Measurements from ENCODE around the gene ADPRM. TPM values are rescaled to one million over a fixed set of nuclear protein-coding genes. Genes with fewer than 3 reads are reported as not detected.
"Not testable (repeated sequence)": the region's sequence is repeated elsewhere in the genome, so short reads cannot be mapped to it uniquely, and the experiment has no call there.

The ADPRM gene
- total RNA-seq, 2 experiments from 2014 or later = 13.0 to 13.6 TPM

DNA sequence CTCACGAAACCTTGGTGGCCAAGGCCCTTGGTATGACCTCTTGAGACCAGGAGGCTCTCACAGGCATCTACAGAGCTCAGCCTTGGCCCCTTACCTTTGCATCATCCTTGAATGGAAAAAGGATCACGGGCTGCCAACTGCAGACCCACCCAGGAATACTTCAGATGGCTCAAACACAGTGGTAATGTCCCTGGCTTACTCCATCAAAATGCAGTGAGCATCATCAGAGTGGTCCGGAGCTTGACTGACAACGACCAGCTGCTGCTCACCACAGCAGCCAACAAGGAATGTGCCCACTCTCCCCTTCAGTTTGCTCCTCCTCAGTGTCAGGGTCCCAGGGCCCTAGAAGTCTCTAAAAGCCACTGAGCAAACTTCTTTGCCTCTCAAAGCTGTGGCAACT, 22.7 kb upstream of the ADPRM start:
- Mint-ChIP-seq H3K27me3 (no peaks in the 10 kb centered on the region), H3K4me3 (no peak overlapping the region), H3K27ac (no peak overlapping the region), H3K4me1 (ENCODE audit: low read depth) (no peaks in the 10 kb centered on the region), H3K9me3 (no peaks in the 10 kb centered on the region), H3K36me3 (ENCODE audit: low read depth) (peaks cover 28% of the 10 kb centered on the region)
- intact Hi-C loops (cut with micrococcal nuclease) = no loop called here
- CTCF ChIA-PET = interaction anchor here (0.9 to 1.4 kb wide), 4 partner anchors 9 to 57 kb away, joined by 3 read pairs; no protein-coding TSS in a partner anchor
- POLR2A ChIA-PET = no interaction called here
- ATAC-seq = no peak
- DNase-seq = no peak
- TF ChIP-seq, protein P1, sequence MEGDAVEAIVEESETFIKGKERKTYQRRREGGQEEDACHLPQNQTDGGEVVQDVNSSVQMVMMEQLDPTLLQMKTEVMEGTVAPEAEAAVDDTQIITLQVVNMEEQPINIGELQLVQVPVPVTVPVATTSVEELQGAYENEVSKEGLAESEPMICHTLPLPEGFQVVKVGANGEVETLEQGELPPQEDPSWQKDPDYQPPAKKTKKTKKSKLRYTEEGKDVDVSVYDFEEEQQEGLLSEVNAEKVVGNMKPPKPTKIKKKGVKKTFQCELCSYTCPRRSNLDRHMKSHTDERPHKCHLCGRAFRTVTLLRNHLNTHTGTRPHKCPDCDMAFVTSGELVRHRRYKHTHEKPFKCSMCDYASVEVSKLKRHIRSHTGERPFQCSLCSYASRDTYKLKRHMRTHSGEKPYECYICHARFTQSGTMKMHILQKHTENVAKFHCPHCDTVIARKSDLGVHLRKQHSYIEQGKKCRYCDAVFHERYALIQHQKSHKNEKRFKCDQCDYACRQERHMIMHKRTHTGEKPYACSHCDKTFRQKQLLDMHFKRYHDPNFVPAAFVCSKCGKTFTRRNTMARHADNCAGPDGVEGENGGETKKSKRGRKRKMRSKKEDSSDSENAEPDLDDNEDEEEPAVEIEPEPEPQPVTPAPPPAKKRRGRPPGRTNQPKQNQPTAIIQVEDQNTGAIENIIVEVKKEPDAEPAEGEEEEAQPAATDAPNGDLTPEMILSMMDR (IDR thresholded peaks at IDR 0.05) = no peak

DNA sequence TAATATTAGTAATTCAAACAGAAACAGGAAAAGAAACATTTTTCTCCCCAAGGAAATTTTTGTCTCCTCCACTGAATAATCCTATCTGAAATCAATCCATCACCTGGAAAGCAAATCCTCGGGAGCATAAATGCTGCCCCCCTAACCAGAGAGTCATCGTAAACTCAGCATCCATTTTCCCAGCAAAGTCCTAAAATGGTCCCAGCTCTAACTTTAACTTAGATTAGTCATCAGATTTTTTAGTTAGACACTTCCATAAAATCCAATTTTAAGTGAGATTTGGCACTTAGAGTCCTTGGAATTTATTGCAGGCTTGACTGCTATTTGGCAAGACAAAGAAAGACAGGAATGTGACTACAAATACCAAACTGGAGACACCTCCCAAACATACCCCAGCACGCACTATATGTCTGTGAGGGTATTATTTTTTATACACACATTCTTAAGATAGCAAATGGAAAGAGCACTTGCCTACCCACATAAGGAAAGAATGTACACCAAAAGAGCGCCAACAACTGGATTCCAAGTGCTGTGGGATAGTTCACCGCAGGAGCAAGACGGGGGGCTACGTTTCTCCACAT, 15.4 kb upstream of the ADPRM start:
- ChIA-PET POLR2A (no interaction called here), CTCF (interaction anchor here (1.0 to 4.9 kb wide), 2 partner anchors 13 to 35 kb away, joined by 4 to 34 read pairs; no protein-coding TSS in a partner anchor)
- H3K36me3 Mint-ChIP-seq (ENCODE audit: low read depth) = peaks cover 55% of the 10 kb centered on the region
- no peak overlapping the region for H3K4me3 Mint-ChIP-seq
- intact Hi-C loops (cut with micrococcal nuclease) = no loop called here
- ATAC-seq (no peak), DNase-seq (no peak)
- H3K27ac Mint-ChIP-seq = no peak overlapping the region
- H3K27me3 Mint-ChIP-seq = no peaks in the 10 kb centered on the region
- no peaks in the 10 kb centered on the region for H3K4me1 Mint-ChIP-seq (ENCODE audit: low read depth)
- TF ChIP-seq, protein P1 (IDR thresholded peaks at IDR 0.05) = no peak
- H3K9me3 Mint-ChIP-seq = no peaks in the 10 kb centered on the region

DNA sequence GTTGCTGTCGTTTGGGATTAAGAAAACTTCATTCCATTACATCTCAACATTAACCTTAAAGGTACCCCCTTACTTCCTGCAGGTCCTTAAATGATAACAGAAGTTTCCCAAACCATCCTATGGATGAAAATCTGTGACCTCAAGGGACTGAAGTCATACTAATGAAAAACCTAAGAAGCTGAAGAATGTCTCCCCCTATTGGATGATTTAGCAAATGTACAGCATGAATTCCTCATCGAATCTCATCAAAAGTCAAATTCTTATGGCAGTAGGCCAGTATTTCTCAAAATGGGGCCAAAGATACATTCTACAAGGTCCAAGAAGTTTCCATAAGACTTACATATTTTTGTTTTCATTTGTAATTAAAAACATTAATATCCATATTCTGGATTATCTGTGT, 13.5 kb upstream of the ADPRM start:
- Mint-ChIP-seq H3K36me3 (ENCODE audit: low read depth) (peaks cover 54% of the 10 kb centered on the region), H3K27me3 (no peaks in the 10 kb centered on the region), H3K4me3 (no peak overlapping the region), H3K9me3 (no peaks in the 10 kb centered on the region), H3K4me1 (ENCODE audit: low read depth) (peaks cover 6% of the 10 kb centered on the region), H3K27ac (no peak overlapping the region)
- ChIA-PET POLR2A (interaction anchor here (0.7 kb wide), 1 partner anchor 11 kb away, joined by 3 read pairs; no protein-coding TSS in a partner anchor), CTCF (interaction anchor here (0.7 to 4.9 kb wide), 13 partner anchors 8 to 155 kb away, joined by 3 to 37 read pairs (median 4); no protein-coding TSS in a partner anchor)
- ATAC-seq = no peak
- intact Hi-C loops (cut with micrococcal nuclease) = no loop called here
- TF ChIP-seq, protein P1 (IDR thresholded peaks at IDR 0.05) = peak; percentile 67
- no peak for DNase-seq

DNA sequence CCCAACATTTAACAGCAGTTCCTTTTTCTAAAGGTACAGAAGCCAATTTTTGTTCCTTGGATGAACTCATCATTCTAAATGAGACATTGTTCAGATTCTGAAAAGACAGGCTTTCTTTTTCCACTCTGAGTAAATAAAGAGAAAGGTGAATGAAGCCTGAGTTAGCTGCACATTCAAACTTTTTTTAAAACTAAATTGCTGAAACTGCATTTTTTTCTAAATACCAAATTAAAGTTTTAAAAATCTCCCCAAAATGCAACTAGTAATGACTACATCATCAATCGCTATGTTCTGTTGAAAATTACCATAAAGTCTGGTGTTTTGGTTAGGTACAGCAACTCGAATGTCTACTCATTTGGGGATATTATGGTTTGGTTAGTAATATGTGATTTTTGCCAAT, 9.9 kb upstream of the ADPRM start:
- intact Hi-C loops (cut with micrococcal nuclease) = no loop called here
- DNase-seq = no peak
- Mint-ChIP-seq H3K27ac (no peak overlapping the region), H3K36me3 (ENCODE audit: low read depth) (peaks cover 57% of the 10 kb centered on the region), H3K4me3 (no peak overlapping the region), H3K9me3 (no peaks in the 10 kb centered on the region), H3K4me1 (ENCODE audit: low read depth) (peaks cover 33% of the 10 kb centered on the region), H3K27me3 (no peaks in the 10 kb centered on the region)
- TF ChIP-seq, protein P1 (IDR thresholded peaks at IDR 0.05) = no peak
- ChIA-PET CTCF (no interaction called here), POLR2A (no interaction called here)
- no peak for ATAC-seq

DNA sequence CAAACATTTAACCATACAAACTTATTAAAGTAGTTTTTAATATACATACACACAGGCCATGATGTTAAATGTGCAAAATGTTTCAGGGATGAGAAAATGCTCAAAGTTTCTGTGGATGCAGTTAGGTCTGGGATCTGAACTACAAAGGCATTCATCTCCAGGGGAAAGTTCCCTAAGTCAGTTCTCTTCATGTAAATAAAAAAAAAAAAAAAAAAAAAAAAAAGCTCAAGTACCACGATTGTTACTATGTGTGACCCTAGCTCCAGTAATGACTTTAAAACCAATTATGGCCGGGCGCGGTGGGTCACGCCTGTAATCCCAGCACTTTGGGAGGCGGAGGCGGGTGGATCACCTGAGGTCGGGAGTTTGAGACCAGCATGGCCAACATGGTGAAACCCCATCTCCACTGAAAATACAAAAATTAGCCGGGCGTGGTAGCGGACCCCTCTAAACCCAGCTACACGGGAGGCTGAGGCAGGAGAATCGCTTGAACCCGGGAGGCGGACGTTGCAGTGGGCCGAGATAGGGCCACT, 1.5 kb upstream of the ADPRM start:
- H3K27me3 Mint-ChIP-seq; ATAC-seq; H3K9me3 Mint-ChIP-seq; intact Hi-C loops (cut with micrococcal nuclease); DNase-seq: not testable (repeated sequence)
- H3K27ac Mint-ChIP-seq = peak overlapping the region; percentile 95
- peaks cover 53% of the 10 kb centered on the region for H3K36me3 Mint-ChIP-seq (ENCODE audit: low read depth)
- CTCF ChIA-PET = interaction anchor here (1.2 to 5.3 kb wide), 4 partner anchors 11 to 149 kb away, joined by 3 to 37 read pairs (median 4); no protein-coding TSS in a partner anchor
- H3K4me3 Mint-ChIP-seq = peak overlapping the region; percentile 91
- peaks cover 52% of the 10 kb centered on the region for H3K4me1 Mint-ChIP-seq (ENCODE audit: low read depth)
- POLR2A ChIA-PET = interaction anchor here (0.7 to 1.0 kb wide), 2 partner anchors 35 to 56 kb away, joined by 3 to 4 read pairs; no protein-coding TSS in a partner anchor

Data from activated CD8-positive, alpha-beta T cell treated with anti-CD3 and anti-CD28 coated beads for 36 hours (primary cell).